GM13977 (cell line): ENCODE results near the gene MPV17L2.
A peak's percentile ranks its signal among the peaks of the same experiment; 100 is the strongest.

ENCODE experiments used
- DNase-seq: peaks from one replicate; pipeline ENCODE4 v3.0.0; 2012; ENCODE audit warnings: low spot score
- in situ Hi-C: fragments of 300-500 bp; cut with MboI; formaldehyde crosslinking; loops from one replicate; pipeline ENCODE4 v1.12.0; 2022; ENCODE audit warnings: low sequenced_read_pairs, low pct_unique_long_range_greater_than_20kb, mixed read lengths, inconsistent platforms; ENCODE audit not compliant: unreplicated experiment
- TF ChIP-seq, protein P1 (sequence below): IDR thresholded peaks from 2 replicates; pipeline ENCODE4 v1.5.1; 2012; ENCODE audit warnings: mild to moderate bottlenecking, control low read depth; ENCODE audit not compliant: insufficient read depth; ENCODE audit errors: extremely low read depth, missing control alignments

The MPV17L2 gene

DNA sequence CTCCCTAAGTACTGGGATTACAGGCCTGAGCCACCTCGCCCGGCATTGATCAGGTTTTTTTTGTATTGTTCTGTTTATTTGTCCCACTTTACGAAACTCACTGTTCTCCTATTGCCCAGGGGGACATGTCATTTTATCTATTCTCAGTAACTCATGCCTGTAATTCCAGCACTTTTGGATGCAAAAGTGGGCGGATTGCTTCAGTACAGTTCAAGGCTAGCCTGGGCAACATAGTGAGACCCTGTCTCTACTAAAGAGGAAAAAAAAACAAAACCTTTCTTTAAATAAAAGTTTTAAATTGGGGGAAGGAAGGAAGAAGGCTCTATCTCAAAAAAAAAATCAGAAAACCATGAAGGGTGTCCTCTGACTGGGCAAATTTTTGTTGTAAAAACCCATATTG lies 2.7 kb upstream of the MPV17L2 start:
- TF ChIP-seq, protein P1, sequence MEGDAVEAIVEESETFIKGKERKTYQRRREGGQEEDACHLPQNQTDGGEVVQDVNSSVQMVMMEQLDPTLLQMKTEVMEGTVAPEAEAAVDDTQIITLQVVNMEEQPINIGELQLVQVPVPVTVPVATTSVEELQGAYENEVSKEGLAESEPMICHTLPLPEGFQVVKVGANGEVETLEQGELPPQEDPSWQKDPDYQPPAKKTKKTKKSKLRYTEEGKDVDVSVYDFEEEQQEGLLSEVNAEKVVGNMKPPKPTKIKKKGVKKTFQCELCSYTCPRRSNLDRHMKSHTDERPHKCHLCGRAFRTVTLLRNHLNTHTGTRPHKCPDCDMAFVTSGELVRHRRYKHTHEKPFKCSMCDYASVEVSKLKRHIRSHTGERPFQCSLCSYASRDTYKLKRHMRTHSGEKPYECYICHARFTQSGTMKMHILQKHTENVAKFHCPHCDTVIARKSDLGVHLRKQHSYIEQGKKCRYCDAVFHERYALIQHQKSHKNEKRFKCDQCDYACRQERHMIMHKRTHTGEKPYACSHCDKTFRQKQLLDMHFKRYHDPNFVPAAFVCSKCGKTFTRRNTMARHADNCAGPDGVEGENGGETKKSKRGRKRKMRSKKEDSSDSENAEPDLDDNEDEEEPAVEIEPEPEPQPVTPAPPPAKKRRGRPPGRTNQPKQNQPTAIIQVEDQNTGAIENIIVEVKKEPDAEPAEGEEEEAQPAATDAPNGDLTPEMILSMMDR: no peak
- DNase-seq: no peak
- in situ Hi-C loops: no loop called here

DNA sequence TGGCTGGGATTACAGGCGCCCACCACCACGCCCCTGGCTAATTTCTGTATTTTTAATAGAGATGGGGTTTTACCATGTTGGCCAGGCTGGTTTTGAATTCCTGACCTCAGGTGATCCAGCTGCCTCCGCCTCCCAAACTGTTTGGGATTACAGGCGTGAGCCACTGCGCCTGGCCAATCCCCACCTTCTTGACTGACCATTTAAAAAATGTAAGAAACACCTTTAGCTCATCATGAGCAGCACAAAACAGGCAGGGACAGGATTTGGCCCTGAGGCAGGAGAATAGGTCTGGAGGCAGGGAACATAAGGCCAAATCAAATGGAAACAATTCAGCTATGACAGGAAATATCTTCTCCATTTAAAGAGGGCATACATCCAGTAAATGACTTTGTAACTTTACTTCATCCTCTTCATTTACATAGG lies 1.4 kb upstream of the MPV17L2 start:
- in situ Hi-C loops: no loop called here
- TF ChIP-seq, protein P1: no peak
- no peak for DNase-seq

DNA sequence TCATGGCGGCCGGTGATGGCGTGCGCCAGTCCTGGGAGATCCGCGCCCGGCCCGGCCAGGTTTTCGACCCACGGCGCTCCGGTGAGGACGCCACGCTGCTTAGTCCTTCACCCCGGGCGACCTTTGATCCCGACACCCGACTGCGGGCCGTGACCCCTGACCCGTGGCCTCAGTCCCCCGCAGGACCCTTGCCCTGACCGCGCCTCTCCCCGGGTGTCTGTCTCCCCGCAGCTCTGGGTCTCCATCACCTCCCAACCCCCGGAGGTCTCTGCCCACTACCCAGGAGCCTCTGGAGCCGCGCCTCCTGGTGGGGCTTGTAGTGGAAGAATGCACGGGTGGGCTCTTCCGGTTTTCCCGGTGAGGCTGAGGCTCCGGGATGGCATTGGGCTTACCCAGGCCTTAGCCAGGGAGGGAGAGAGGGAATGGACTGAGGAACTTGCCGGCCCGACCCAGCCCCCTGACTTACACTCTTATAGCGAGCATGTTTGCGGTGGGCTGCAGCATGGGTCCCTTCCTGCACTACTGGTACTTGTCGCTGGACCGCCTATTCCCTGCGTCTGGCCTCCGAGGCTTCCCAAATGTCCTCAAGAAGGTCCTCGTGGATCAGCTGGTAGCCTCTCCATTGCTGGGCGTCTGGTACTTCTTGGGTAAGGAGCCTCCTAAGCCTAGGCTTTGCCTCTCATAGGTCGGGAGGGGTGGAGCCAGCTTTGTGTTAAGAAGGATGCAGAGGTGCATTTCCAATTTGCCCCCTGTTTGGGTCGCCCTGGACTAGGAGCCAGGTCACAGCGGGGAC lies 566 bp downstream of the MPV17L2 start:
- DNase-seq: peak; percentile 7
- in situ Hi-C loops: no loop called here
- TF ChIP-seq, protein P1: no peak

DNA sequence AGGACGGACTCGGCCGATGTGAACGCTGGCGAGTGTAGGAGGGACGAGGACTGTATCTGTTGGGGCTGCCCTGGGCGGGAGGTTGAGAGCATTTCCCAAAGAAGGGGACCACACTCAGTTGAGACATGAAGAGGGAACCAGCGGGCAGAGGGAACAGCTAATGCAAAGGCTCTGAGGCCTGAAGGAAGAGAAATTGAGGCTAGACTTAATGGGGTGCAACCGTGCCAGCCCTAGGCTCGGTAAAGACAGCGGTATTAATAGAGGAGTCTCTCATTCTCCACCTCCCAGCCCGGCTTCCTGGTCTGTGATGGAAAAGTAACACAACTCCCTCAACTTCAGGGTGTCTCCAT lies 1.1 kb downstream of the MPV17L2 start:
- in situ Hi-C loops: no loop called here
- no peak for DNase-seq
- TF ChIP-seq, protein P1: no peak

DNA sequence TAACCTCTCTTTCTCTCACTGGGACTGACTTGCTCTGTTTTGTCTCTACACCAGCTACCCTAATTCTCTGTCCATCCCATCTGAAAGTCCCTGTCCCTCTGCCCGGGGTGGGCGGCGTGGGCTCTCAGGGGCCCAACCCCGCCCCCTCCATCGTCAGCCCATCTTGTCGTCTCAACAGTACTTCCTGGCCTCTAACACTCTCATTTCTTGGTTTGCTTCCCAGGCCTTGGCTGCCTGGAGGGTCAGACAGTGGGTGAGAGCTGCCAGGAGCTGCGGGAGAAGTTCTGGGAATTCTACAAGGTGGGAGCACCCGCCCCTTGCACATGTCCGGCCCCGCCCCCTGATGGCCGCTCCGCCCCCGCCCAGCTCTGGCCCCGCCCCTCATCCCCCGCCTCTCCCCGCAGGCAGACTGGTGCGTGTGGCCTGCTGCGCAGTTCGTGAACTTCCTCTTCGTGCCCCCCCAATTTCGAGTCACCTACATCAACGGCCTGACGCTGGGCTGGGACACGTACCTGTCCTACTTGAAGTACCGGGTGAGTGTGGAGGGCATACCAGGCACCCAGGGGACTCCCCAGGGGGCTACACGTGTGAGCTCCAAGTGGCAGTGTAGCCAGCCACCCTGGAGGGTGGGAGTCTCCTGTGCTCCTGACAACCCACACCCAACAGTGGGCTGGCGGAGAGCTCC lies 1.7 kb downstream of the MPV17L2 start:
- TF ChIP-seq, protein P1: no peak
- in situ Hi-C loops: no loop called here
- DNase-seq: peak; percentile 56

DNA sequence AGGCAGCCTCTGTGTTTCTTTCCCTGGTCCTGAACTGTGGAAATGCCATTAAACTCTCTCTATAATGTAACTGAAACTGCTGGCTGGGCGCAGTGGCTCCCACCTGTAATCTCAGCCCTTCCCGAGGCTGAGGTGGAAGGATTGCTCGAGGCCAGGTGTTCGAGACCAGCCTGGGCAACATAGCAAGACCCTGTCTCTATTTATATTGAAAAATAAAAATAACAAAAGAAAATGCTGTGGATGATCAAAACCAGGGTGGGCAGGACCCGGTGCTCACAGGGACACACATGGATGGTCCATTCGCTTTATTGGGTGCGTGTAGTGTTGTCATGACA lies 3.5 kb downstream of the MPV17L2 start:
- in situ Hi-C loops: no loop called here
- TF ChIP-seq, protein P1: no peak
- no peak for DNase-seq
